ENCODE data around the gene GLYATL1.
A peak's percentile ranks its signal among the peaks of the same experiment; 100 is the strongest.

The GLYATL1 gene

GRCh38 chr11:58939277-58939676 lies at the start of gene GLYATL1:
Gene GLYATL1 (plus strand): TSS chr11:58939488. CDS start chr11:58947088, 7,600 bp downstream.
- TF ChIP-seq, protein P1, sequence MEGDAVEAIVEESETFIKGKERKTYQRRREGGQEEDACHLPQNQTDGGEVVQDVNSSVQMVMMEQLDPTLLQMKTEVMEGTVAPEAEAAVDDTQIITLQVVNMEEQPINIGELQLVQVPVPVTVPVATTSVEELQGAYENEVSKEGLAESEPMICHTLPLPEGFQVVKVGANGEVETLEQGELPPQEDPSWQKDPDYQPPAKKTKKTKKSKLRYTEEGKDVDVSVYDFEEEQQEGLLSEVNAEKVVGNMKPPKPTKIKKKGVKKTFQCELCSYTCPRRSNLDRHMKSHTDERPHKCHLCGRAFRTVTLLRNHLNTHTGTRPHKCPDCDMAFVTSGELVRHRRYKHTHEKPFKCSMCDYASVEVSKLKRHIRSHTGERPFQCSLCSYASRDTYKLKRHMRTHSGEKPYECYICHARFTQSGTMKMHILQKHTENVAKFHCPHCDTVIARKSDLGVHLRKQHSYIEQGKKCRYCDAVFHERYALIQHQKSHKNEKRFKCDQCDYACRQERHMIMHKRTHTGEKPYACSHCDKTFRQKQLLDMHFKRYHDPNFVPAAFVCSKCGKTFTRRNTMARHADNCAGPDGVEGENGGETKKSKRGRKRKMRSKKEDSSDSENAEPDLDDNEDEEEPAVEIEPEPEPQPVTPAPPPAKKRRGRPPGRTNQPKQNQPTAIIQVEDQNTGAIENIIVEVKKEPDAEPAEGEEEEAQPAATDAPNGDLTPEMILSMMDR (IDR thresholded peaks at IDR 0.05; ENCODE audit: low read depth, low read length), result no peak
- no peak for DNase-seq (ENCODE audit: low read depth in 2 of 2)
- H3K4me3 ChIP-seq (replicated peaks in 1 of 2; ENCODE audit: low read depth in 2 of 2, low read length in 2 of 2), result no peak within 1 kb of the TSS

DNA sequence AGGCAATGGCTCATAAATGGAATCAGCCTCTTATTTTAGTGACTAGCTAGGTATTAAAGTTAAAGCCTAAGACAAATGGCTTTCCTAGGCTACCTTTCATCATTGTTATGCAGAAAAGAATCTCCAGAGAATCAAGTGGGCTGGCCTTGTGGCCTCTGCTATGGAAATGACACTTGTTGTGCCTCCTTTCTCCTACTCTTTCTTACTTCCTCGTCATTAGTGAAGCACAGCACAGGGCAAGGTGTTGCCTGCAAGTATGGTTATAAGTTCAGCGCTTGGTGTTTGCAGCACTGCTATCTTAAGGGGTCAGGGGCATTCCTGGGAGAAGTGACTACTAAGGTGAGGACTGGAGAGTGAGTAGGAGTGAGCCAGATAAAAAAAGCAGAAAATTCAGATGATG lies 45.4 kb upstream of the GLYATL1 start:
- no peak overlapping the region for H3K4me3 ChIP-seq (replicated peaks in 1 of 2; ENCODE audit: low read depth in 2 of 2, low read length in 2 of 2)
- TF ChIP-seq, protein P1 (IDR thresholded peaks at IDR 0.05; ENCODE audit: low read depth, low read length), result no peak
- DNase-seq (ENCODE audit: low read depth in 2 of 2), result no peak

DNA sequence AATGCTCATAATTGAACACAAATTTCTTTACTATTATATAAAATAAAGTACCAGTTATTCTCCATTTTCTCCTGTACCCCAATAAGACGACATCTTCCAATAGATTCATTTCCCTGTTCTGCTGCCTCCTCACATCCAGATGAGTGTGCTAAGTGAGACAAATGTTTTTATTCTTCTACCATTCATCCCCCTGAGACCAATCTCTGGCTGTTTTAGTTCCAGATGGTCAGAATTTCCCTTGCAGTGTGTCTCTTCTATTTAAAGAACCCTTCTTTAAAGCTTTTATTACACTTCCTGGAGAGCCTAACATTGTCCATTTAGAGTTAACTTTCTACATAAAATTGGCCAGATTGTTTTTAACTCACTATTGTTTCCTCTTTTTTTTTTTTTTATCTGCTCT lies 41.2 kb upstream of the GLYATL1 start:
- DNase-seq (ENCODE audit: low read depth in 2 of 2), result peak in 1 of 2 donors; percentile 24
- no peak overlapping the region for H3K4me3 ChIP-seq (replicated peaks in 1 of 2; ENCODE audit: low read depth in 2 of 2, low read length in 2 of 2)
- TF ChIP-seq, protein P1 (IDR thresholded peaks at IDR 0.05; ENCODE audit: low read depth, low read length), result no peak

- no peak overlapping the region for H3K4me3 ChIP-seq (replicated peaks in 1 of 2; ENCODE audit: low read depth in 2 of 2, low read length in 2 of 2)
- TF ChIP-seq, protein P1 (IDR thresholded peaks at IDR 0.05; ENCODE audit: low read depth, low read length), result peak; percentile 62
- DNase-seq (ENCODE audit: low read depth in 2 of 2), result peak; percentile 76 to 83
Measured at GRCh38 chr11:58900479-58901420, 38.5 kb upstream of the GLYATL1 start.

DNA sequence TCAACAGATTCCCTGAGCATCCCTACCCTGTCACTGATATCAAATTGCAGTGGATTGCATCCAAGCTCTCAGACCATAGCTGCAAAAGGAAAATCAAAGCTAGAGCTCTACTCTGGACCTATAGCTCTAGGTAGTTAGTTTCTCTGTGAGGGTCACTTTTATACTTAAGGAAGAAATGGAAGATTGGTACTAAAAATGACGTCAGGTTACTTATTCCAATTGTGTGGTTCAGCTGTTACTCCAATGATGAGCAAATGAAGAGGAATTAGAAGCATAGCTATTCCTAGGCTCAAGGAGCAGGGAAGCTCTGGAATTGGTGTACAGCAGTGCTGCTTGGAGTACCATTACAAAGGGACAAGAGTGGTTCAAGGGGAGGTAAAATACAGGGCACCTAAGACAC lies 36.4 kb upstream of the GLYATL1 start:
- no peak overlapping the region for H3K4me3 ChIP-seq (replicated peaks in 1 of 2; ENCODE audit: low read depth in 2 of 2, low read length in 2 of 2)
- no peak for DNase-seq (ENCODE audit: low read depth in 2 of 2)
- TF ChIP-seq, protein P1 (IDR thresholded peaks at IDR 0.05; ENCODE audit: low read depth, low read length), result no peak

DNA sequence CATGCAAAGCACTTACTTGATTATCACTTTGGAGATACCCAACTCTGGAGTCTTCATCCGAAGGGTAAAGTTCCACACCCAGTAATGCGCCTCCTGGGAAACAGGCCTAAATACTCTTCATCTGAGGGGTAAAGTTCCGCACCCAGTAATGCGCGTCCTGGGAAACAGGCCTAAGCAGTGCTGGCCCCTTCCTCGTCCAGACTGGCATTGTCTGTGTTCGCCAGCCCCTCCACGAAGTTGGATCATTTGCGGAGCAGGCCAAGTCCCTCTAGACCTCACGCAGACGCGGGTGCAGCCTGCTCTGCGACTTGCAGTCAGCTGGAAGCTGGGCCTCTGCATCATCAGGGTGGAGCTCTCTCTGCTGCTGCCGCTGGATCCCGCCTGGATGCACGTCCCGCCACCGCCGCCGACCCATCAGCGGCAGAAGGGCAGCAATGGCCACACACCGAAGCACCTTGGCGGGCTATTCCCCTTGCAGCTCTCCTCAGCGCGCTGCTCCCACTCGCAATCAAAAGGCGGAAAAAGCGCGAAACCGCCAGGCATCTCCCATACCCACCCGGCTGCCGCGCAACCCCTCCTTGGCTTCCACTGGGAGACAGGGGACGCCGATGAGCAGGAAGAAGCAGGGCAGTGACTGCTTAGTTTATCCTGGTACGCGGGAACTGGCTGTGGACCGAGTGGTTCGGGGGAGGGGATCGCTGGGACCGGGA lies 34.1 kb upstream of the GLYATL1 start:
- DNase-seq (ENCODE audit: low read depth in 2 of 2), result peak; percentile 38 to 63
- peak overlapping the region; percentile 50 to 64 for H3K4me3 ChIP-seq (replicated peaks in 1 of 2; ENCODE audit: low read depth in 2 of 2, low read length in 2 of 2)
- TF ChIP-seq, protein P1 (IDR thresholded peaks at IDR 0.05; ENCODE audit: low read depth, low read length), result no peak
